Superior temporal gyrus (tissue), 1 donor: Measurements from ENCODE around the gene DUS1L.
A peak's percentile ranks its signal among the peaks of the same experiment; 100 is the strongest.

Source experiments
- DNase-seq: peaks from one replicate; pipeline ENCODE4 v3.0.0-alpha.2; 2016; ENCODE audit errors: extremely low spot score

Gene DUS1L

GRCh38 chr17:82065638-82066303 is at the start of gene DUS1L:
TSS of gene DUS1L (minus strand) at chr17:82065804. CDS start at chr17:82065059, 745 bp downstream.
- peak; percentile 57 for DNase-seq

- no peak for DNase-seq
These were observed 49.3 kb upstream of the DUS1L start for GRCh38 chr17:82114872-82115271.

GRCh38 chr17:82114447-82114846 is 48.8 kb upstream of the DUS1L start:
- DNase-seq: no peak

- no peak for DNase-seq
These were observed 48.3 kb upstream of the DUS1L start for GRCh38 chr17:82113941-82114340.

GRCh38 chr17:82113422-82113821 is 47.8 kb upstream of the DUS1L start:
- DNase-seq: no peak

- no peak for DNase-seq
These were observed 47.3 kb upstream of the DUS1L start for GRCh38 chr17:82112914-82113311.

GRCh38 chr17:82112181-82112913 is 46.7 kb upstream of the DUS1L start:
- no peak for DNase-seq

GRCh38 chr17:82110298-82110697 is 44.7 kb upstream of the DUS1L start:
- no peak for DNase-seq

GRCh38 chr17:82108961-82109475 is 43.4 kb upstream of the DUS1L start:
- DNase-seq: no peak

- DNase-seq: no peak
These were observed 42.9 kb upstream of the DUS1L start for GRCh38 chr17:82108496-82108945.

GRCh38 chr17:82108038-82108437 is 42.4 kb upstream of the DUS1L start:
- DNase-seq: no peak

GRCh38 chr17:82107341-82107860 is 41.8 kb upstream of the DUS1L start:
- DNase-seq: no peak

- no peak for DNase-seq
These were observed 41.2 kb upstream of the DUS1L start for GRCh38 chr17:82106688-82107305.

- DNase-seq: no peak
These were observed 40.5 kb upstream of the DUS1L start for GRCh38 chr17:82105882-82106687.

GRCh38 chr17:82105417-82105881 is 39.8 kb upstream of the DUS1L start:
- DNase-seq: no peak

GRCh38 chr17:82104797-82105416 is 39.3 kb upstream of the DUS1L start:
- no peak for DNase-seq

- DNase-seq: no peak
These were observed 38.2 kb upstream of the DUS1L start for GRCh38 chr17:82103553-82104451.

- DNase-seq: no peak
These were observed 36.4 kb upstream of the DUS1L start for GRCh38 chr17:82101767-82102679.

- DNase-seq: no peak
These were observed 35.7 kb upstream of the DUS1L start for GRCh38 chr17:82101301-82101715.
